Coronary artery (tissue), 2 donors: ENCODE measurements around the gene SOX6.

Source experiments
- DNase-seq: peaks from one replicate; pipeline ENCODE4 v3.0.0-alpha.2; 2017; ENCODE audit warnings: low spot score
- H3K27ac ChIP-seq, 2 donors: fragments of 200-600 bp; sonication (generic); one replicate each; pipeline ENCODE4 v1.5.1; 2016 to 2019
- H3K4me3 ChIP-seq: fragments of 200-600 bp; sonication (generic); 2 replicates; pipeline ENCODE4 v1.5.1; 2016; ENCODE audit warnings: mild to moderate bottlenecking, moderate library complexity
- CTCF ChIP-seq: fragments of 200-600 bp; sonication (generic); IDR thresholded peaks from one replicate; pipeline ENCODE4 v1.5.1; 2019; ENCODE audit warnings: antibody characterized with exemption

Gene SOX6

GRCh38 chr11:16177688-16178087, 178.7 kb downstream of the SOX6 start:
- TF ChIP-seq CTCF, result no peak
- Histone ChIP-seq H3K27ac (no peak overlapping the region), H3K4me3 (no peak overlapping the region)
- DNase-seq, result no peak

DNA sequence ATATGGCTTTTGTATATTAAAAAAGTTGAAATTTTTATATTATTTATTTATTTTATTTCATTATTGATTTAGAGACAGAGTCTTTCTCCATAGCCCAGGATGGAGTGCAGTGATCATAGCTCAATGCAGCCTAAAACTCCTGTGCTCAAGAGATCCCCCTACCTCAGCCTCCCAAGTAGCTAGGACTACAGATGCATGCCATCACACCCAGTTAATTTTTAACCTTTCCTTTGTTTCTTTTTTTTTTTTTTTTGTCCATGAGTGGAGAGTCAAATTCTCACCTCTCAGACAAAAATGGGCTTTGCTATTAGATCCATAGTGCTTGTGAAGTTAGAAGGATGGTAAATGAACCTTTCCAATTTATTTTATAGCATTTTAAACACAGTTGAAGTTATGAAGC, 182.5 kb downstream of the SOX6 start:
- H3K27ac ChIP-seq, result no peak overlapping the region
- no peak for DNase-seq
- TF ChIP-seq CTCF, result no peak
- H3K4me3 ChIP-seq, result no peak overlapping the region

DNA sequence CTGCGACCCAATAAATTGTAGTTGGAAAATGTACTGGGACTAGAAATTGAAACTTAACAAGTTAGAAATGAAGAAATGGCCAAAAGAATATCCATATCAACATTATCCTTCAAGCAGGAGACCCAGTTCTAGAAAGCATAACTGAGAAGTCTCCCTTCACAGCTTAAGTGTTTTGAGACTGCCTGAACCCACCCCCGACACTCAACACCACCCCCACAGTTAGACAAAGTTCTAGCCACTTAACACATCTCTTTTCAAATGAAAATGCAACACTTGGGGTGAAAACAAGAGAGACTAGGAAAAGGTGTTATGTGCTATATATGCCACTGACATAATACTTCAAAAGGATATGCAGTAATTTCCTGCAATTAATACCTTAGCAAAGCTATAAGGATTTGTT, 184.5 kb downstream of the SOX6 start:
- no peak overlapping the region for H3K27ac ChIP-seq
- H3K4me3 ChIP-seq, result no peak overlapping the region
- no peak for TF ChIP-seq CTCF
- DNase-seq, result no peak

DNA sequence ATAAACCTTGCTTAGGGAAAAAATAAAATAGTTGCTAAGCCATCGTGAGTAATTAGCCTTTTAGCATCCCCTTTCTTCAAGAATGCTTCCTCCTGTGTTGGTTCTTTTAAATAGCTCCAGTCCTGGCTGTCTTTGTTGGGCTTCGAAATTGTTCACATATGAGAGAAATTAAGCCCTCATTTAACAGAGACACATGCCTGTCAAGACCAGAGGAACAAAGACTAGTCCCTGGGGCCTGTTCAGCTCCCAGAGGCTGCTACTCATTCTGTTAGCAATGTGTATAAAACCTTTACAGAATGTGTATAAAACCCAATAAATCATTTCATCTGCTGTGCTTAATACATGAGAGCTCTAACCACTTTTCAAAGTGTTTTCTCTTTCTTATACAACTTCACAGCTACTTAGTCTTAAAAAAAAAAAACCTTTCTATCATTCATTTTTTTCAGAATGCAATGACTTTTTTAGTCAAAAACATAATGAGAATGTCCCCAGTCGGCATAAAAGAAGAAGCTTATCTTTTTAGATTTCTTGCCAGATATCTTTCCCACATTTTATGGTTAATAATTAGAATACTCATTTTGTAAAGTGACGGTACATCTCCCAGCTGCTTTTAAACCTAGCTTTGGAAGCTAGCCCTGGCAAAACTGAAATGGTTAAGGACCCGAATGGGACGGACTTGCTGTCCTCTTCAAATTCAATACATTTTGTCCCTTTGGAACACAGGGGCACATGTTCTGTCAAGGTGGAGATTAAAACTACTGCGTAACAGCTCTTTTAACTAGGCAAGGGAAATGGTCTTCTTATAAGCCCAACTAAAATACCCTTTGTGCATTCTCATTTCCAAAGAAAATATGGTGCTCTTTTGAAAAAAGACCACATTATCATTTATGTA, 186.1 kb downstream of the SOX6 start:
- TF ChIP-seq CTCF, result no peak
- H3K4me3 ChIP-seq, result no peak overlapping the region
- no peak for DNase-seq
- no peak overlapping the region for H3K27ac ChIP-seq

DNA sequence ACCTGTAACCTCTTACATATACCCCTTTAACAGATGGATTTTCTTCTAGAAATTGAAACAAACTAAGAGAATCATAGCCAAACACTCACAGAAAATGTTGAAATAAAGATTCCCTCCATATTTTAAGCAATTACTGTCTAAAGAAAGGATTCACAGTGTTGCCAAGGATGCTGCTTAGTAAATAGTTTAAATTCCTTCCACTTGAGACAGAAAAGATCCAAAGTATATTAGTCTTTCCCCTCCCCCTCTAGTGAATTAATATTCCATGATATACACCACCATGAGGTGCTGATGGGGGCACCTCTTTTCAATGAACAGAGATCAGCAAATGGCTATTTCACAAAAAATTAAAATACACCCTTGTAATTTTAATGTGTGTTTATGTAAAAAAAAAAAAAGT, 186.8 kb downstream of the SOX6 start:
- Histone ChIP-seq H3K4me3 (no peak overlapping the region), H3K27ac (no peak overlapping the region)
- no peak for DNase-seq
- TF ChIP-seq CTCF, result no peak

- no peak for TF ChIP-seq CTCF
- no peak overlapping the region for H3K4me3 ChIP-seq
- no peak overlapping the region for H3K27ac ChIP-seq
- no peak for DNase-seq
Measured at GRCh38 chr11:16167706-16168487, 188.4 kb downstream of the SOX6 start.

DNA sequence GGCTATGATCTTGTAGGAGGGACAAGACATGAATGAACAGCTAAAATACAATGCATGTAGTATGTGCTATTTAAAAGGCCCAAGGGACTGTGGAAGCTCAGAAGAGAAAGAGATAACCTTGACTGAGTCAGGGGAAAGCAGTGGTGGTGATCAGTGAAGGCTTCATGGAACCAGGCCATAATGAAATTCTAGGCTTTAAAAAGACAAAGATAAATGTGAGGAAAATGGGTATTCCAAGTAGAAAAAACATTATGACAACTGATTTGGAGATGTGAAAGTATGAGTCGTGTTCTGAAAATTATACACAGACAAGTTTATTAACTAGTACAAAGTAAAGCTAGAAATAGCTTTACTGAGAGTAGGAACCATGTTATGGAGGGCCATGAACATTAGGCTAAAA, 189.8 kb downstream of the SOX6 start:
- DNase-seq, result no peak
- no peak overlapping the region for H3K27ac ChIP-seq
- TF ChIP-seq CTCF, result no peak
- H3K4me3 ChIP-seq, result no peak overlapping the region
